ENCODE results near the gene PRKCZ.

Gene PRKCZ

GRCh38 chr1:2194898-2195673 is 144.9 kb downstream of the PRKCZ start:
- H3K4me3 Mint-ChIP-seq = peak overlapping the region; percentile 86
- peak overlapping the region; percentile 93 for H3K27ac Mint-ChIP-seq
- peaks cover 9% of the 10 kb centered on the region for H3K4me1 Mint-ChIP-seq (ENCODE audit: low read depth)
- no peaks in the 10 kb centered on the region for H3K36me3 Mint-ChIP-seq (ENCODE audit: low read depth)
- DNase-seq (ENCODE audit: low spot score) = peak; percentile 86
- H3K27me3 Mint-ChIP-seq (ENCODE audit: low read depth) = no peaks in the 10 kb centered on the region
- H3K9me3 Mint-ChIP-seq = no peaks in the 10 kb centered on the region

- DNase-seq (ENCODE audit: low spot score) = no peak
- Mint-ChIP-seq H3K4me3 (no peak overlapping the region), H3K27me3 (ENCODE audit: low read depth) (no peaks in the 10 kb centered on the region), H3K36me3 (ENCODE audit: low read depth) (no peaks in the 10 kb centered on the region), H3K4me1 (ENCODE audit: low read depth) (peaks cover 9% of the 10 kb centered on the region), H3K9me3 (no peaks in the 10 kb centered on the region), H3K27ac (no peak overlapping the region)
Observed at GRCh38 chr1:2195785-2196184, 145.6 kb downstream of the PRKCZ start.

GRCh38 chr1:2196901-2197638 is 146.9 kb downstream of the PRKCZ start:
- Mint-ChIP-seq H3K4me3 (no peak overlapping the region), H3K4me1 (ENCODE audit: low read depth) (peaks cover 9% of the 10 kb centered on the region), H3K36me3 (ENCODE audit: low read depth) (no peaks in the 10 kb centered on the region), H3K9me3 (no peaks in the 10 kb centered on the region), H3K27ac (no peak overlapping the region), H3K27me3 (ENCODE audit: low read depth) (no peaks in the 10 kb centered on the region)
- DNase-seq (ENCODE audit: low spot score) = no peak

- Mint-ChIP-seq H3K9me3 (no peaks in the 10 kb centered on the region), H3K4me1 (ENCODE audit: low read depth) (peaks cover 9% of the 10 kb centered on the region)
Observed at GRCh38 chr1:2197707-2198165, 147.5 kb downstream of the PRKCZ start.

GRCh38 chr1:2198571-2198970 is 148.4 kb downstream of the PRKCZ start:
- Mint-ChIP-seq H3K9me3 (no peaks in the 10 kb centered on the region), H3K4me3 (peak overlapping the region; percentile 90), H3K27ac (peak overlapping the region; percentile 87), H3K4me1 (ENCODE audit: low read depth) (peaks cover 9% of the 10 kb centered on the region), H3K27me3 (ENCODE audit: low read depth) (no peaks in the 10 kb centered on the region), H3K36me3 (ENCODE audit: low read depth) (no peaks in the 10 kb centered on the region)
- no peak for DNase-seq (ENCODE audit: low spot score)

More at GRCh38 chr1:2197707-2198165, 147.5 kb downstream of the PRKCZ start:
- H3K27me3 Mint-ChIP-seq (ENCODE audit: low read depth) = no peaks in the 10 kb centered on the region
- DNase-seq (ENCODE audit: low spot score) = no peak
- H3K4me3 Mint-ChIP-seq = no peak overlapping the region
- peak overlapping the region; percentile 49 for H3K27ac Mint-ChIP-seq
- H3K36me3 Mint-ChIP-seq (ENCODE audit: low read depth) = no peaks in the 10 kb centered on the region

- peak overlapping the region; percentile 90 for H3K4me3 Mint-ChIP-seq
- H3K27me3 Mint-ChIP-seq (ENCODE audit: low read depth) = no peaks in the 10 kb centered on the region
- no peaks in the 10 kb centered on the region for H3K9me3 Mint-ChIP-seq
- H3K4me1 Mint-ChIP-seq (ENCODE audit: low read depth) = peaks cover 9% of the 10 kb centered on the region
- DNase-seq (ENCODE audit: low spot score) = peak; percentile 83
- H3K27ac Mint-ChIP-seq = peak overlapping the region; percentile 87
- H3K36me3 Mint-ChIP-seq (ENCODE audit: low read depth) = no peaks in the 10 kb centered on the region
Observed at GRCh38 chr1:2199042-2199810, 149.0 kb downstream of the PRKCZ start.

- H3K4me1 Mint-ChIP-seq (ENCODE audit: low read depth) = peaks cover 9% of the 10 kb centered on the region
- no peaks in the 10 kb centered on the region for H3K9me3 Mint-ChIP-seq
- no peak overlapping the region for H3K27ac Mint-ChIP-seq
- H3K36me3 Mint-ChIP-seq (ENCODE audit: low read depth) = no peaks in the 10 kb centered on the region
- H3K27me3 Mint-ChIP-seq (ENCODE audit: low read depth) = no peaks in the 10 kb centered on the region
- peak overlapping the region; percentile 90 for H3K4me3 Mint-ChIP-seq
- no peak for DNase-seq (ENCODE audit: low spot score)
Observed at GRCh38 chr1:2200308-2200943, 150.2 kb downstream of the PRKCZ start.

GRCh38 chr1:2201062-2201461 is 150.9 kb downstream of the PRKCZ start:
- H3K27me3 Mint-ChIP-seq (ENCODE audit: low read depth) = no peaks in the 10 kb centered on the region
- DNase-seq (ENCODE audit: low spot score) = no peak
- H3K4me1 Mint-ChIP-seq (ENCODE audit: low read depth) = peaks cover 11% of the 10 kb centered on the region
- no peak overlapping the region for H3K4me3 Mint-ChIP-seq
- H3K9me3 Mint-ChIP-seq = no peaks in the 10 kb centered on the region
- no peaks in the 10 kb centered on the region for H3K36me3 Mint-ChIP-seq (ENCODE audit: low read depth)
- no peak overlapping the region for H3K27ac Mint-ChIP-seq

- Mint-ChIP-seq H3K27me3 (ENCODE audit: low read depth) (peaks cover 3% of the 10 kb centered on the region), H3K36me3 (ENCODE audit: low read depth) (no peaks in the 10 kb centered on the region), H3K4me1 (ENCODE audit: low read depth) (peaks cover 11% of the 10 kb centered on the region), H3K4me3 (no peak overlapping the region), H3K27ac (no peak overlapping the region), H3K9me3 (no peaks in the 10 kb centered on the region)
- no peak for DNase-seq (ENCODE audit: low spot score)
Observed at GRCh38 chr1:2202008-2202575, 151.9 kb downstream of the PRKCZ start.

- Mint-ChIP-seq H3K36me3 (ENCODE audit: low read depth) (no peaks in the 10 kb centered on the region), H3K27ac (no peak overlapping the region), H3K27me3 (ENCODE audit: low read depth) (peaks cover 3% of the 10 kb centered on the region), H3K4me1 (ENCODE audit: low read depth) (peaks cover 11% of the 10 kb centered on the region), H3K4me3 (no peak overlapping the region), H3K9me3 (no peaks in the 10 kb centered on the region)
- no peak for DNase-seq (ENCODE audit: low spot score)
Observed at GRCh38 chr1:2202843-2203601, 152.8 kb downstream of the PRKCZ start.

- no peak overlapping the region for H3K4me3 Mint-ChIP-seq
- no peak for DNase-seq (ENCODE audit: low spot score)
- H3K27ac Mint-ChIP-seq = no peak overlapping the region
- H3K9me3 Mint-ChIP-seq = no peaks in the 10 kb centered on the region
- H3K4me1 Mint-ChIP-seq (ENCODE audit: low read depth) = peaks cover 11% of the 10 kb centered on the region
- no peaks in the 10 kb centered on the region for H3K36me3 Mint-ChIP-seq (ENCODE audit: low read depth)
- H3K27me3 Mint-ChIP-seq (ENCODE audit: low read depth) = peaks cover 3% of the 10 kb centered on the region
Observed at GRCh38 chr1:2203671-2204414, 153.6 kb downstream of the PRKCZ start.

GRCh38 chr1:2204415-2205190 is 154.4 kb downstream of the PRKCZ start:
- peak; percentile 43 for DNase-seq (ENCODE audit: low spot score)
- Mint-ChIP-seq H3K4me1 (ENCODE audit: low read depth) (peaks cover 6% of the 10 kb centered on the region), H3K27me3 (ENCODE audit: low read depth) (peaks cover 3% of the 10 kb centered on the region), H3K27ac (no peak overlapping the region), H3K36me3 (ENCODE audit: low read depth) (no peaks in the 10 kb centered on the region), H3K9me3 (no peaks in the 10 kb centered on the region), H3K4me3 (peak overlapping the region; percentile 43)
